CD4-positive, alpha-beta T cell treated with Interleukin-10 for 1 hour (primary cell): ENCODE results near the gene STEAP4.
"Not testable (repeated sequence)": the region's sequence is repeated elsewhere in the genome, so short reads cannot be mapped to it uniquely, and the experiment has no call there.

ENCODE experiments used
- DNase-seq: peaks from one replicate; pipeline ENCODE4 v3.0.0-alpha.2; 2020

Gene STEAP4

GRCh38 chr7:88267421-88267820, 39.3 kb downstream of the STEAP4 start:
- DNase-seq = no peak

DNA sequence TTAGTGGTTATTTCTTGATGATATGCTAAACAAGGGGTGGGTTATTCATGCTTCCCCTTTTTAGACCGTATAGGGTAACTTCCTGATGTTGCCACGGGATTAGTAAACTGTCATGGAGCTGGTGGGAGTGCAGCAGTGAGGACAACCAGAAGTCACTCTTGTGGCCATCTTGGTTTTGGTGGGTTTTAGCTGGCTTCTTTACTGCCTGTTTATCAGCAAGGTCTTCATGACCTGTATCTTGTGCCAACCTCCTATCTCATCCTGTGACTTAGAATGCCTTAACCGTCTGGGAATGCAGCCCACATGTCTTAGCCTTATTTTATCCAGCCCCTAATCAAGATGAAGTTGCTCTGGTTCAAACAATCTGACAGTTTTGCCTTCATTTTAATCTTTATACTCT, 41.7 kb downstream of the STEAP4 start:
- DNase-seq = not testable (repeated sequence)

DNA sequence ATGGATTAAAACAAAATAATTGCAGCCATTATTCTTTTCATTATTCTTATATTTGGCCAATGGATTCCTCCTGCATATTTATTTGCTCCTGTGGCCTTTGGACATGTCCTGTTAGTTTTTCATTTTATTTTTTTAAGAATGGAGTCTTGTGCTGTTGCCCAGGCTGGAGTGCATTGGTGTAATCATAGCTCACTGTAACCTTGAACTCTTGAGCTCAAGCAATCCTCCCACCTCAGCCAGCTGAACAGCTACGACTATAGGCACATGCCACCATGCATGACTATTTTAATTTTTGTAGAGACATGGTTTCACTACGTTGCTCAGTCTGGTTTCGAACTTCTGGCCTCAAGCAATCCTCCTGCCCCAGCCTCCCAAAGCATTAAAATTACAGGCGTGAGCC, 44.1 kb downstream of the STEAP4 start:
- DNase-seq = no peak

- DNase-seq = no peak
Measured at GRCh38 chr7:88260719-88261118, 46.0 kb downstream of the STEAP4 start.

DNA sequence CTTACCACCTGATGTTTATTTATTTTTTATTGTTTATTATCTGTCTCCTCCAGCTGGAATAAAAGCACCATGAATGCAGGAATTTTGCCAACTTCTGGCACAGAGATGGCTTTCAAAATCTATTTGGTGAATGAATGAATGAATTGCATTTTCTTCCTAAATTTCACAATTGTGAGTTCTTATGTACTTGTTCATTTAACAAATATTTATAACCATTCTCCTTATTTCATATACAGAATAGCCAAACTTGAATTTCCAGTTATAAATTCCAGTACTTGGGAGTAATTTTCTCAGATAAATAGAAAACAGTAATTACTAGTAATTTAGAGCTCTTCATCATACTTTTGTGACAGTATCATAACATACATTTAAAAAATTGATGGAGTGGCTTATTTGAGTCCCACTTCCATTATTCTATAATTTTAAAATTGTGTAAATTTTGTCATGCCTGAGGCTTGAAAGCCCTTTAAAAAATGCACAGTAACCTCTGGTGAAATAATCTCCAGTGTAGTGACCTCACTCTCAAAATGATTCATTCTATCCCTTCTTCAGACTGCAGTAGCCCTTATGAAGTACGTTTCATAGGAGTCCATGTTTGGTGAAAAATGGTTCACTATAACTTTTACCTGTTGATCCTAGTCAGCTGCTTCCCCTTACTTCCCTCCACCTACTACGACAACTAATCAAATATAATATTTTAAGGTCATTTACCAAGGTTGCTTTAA, 46.9 kb downstream of the STEAP4 start:
- no peak for DNase-seq

DNA sequence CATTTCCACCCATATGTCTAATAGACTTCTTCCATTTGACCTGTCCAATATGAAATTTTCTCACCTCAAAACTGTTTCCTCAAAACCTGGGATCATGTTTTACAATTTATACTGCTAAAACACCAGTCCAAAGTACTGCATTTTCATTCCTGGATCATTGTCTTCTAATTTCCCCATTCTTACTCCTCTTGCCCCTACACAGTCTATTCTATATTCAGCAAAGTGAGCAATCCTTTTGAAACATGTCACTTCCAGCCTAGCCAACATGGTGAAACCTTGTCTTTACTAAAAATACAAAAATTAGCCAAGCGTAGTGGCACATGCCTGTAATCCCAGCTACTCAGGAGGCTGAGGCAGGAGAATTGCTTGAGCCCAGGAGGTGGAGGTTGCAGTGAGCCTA, 48.4 kb downstream of the STEAP4 start:
- not testable (repeated sequence) for DNase-seq

- no peak for DNase-seq
Measured at GRCh38 chr7:88256906-88257305, 49.8 kb downstream of the STEAP4 start.

GRCh38 chr7:88254721-88255424, 51.8 kb downstream of the STEAP4 start:
- no peak for DNase-seq

- DNase-seq = no peak
Measured at GRCh38 chr7:88253640-88254039, 53.1 kb downstream of the STEAP4 start.

DNA sequence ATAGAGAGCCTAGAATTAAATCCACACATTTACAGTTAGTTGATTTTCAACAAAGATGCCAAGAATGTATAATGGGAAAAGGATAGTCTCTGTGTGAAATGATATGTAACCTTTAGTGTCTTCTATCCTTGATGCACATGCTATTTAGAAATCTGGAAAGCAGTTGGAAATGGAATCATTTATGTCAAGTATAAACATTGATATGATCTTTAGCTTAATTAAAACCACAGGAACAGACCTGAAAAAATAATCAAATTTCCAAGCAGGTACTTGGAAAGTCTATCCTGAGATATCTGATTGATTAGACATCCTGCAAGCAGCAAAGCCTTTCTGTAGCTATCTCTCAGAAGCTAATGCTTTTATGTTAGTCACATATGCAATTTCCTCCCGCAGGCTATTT, 62.4 kb downstream of the STEAP4 start:
- DNase-seq = no peak

- peak; percentile 12 for DNase-seq
Measured at GRCh38 chr7:88243345-88243909, 63.3 kb downstream of the STEAP4 start.

GRCh38 chr7:88239852-88240251, 66.8 kb downstream of the STEAP4 start:
- DNase-seq = no peak

DNA sequence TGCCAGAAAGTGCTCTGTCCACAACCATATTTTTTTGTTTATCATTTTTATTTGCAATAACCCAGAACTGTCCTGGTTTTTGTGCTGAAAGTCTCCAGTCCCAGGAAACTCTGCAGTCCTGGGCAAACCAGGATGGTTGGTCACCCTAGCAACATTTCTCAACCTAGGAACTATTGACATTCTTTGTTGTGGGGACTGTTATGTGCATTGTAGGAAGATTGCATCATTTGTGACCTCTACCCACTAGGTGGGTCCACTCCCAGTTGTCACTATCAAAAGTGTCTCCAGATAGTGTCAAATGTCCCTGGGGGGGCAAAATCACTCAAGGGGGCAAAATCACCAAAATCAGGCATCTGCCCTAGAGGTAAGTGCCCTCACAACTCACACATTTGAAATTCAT, 72.9 kb downstream of the STEAP4 start:
- no peak for DNase-seq

GRCh38 chr7:88230646-88231045, 76.0 kb downstream of the STEAP4 start:
- DNase-seq = no peak

DNA sequence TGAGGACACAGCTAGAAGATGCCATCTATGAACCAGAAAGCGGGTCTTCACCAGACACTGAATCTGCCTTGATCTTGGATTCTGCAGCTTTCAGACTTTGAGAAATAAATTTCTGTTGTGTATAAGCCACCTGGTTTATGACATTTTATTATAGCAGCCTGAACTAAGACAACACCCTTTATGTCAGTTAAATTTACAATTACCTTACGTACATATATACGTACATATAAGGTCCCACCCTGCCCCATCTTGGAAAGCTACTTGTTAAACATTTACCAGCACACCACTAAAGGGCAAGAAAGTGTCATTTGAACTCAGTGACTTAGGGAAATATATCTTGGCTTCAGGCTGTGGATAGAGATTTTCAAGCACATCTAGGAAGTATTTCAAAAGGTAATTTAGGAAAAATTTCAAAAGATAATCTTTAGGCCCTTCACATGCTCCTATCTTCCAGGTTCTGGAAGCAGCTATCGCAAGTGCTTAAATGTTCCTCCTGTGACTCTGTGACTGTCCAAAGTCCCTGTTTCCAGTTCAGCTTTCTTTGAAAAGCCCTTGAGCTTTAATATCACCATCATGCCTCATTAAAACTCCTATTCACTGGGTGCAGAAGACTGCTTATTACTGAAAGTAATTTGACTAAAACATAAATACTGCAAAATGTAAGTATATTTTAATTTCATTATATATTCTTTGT, 77.2 kb downstream of the STEAP4 start:
- no peak for DNase-seq

GRCh38 chr7:88226886-88227516, 79.7 kb downstream of the STEAP4 start:
- DNase-seq = no peak

GRCh38 chr7:88226201-88226600, 80.5 kb downstream of the STEAP4 start:
- no peak for DNase-seq

DNA sequence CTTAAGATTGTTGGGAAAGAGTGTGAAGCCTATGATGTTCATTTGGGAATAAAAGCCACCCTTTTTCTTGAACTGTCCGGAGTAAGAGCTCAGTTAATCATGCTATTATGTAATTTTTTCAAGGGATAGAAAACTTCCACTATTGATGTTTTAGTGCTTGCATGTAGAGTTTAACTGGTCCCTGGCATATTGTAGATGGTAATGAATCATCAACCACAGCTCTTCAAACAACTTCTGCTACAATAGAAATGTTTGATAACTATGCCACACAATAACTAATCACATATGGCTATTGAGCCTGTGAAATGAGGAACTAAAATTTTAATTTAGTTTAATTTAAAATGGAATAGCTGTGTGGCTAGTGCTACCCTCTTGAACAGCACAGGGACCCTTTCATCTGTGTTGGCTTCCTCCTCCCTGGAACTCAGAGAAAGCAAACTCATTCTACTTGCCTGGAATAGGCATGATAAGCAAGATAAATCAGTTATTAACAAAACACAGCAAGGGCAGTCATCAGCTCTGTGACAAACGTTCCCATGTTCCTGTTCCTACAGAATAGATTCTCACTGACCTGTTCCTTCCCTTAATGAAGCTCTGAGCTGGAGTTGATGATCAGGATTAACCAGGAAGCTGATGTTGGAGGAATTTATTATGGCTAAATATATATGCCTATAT, 82.0 kb downstream of the STEAP4 start:
- DNase-seq = no peak

DNA sequence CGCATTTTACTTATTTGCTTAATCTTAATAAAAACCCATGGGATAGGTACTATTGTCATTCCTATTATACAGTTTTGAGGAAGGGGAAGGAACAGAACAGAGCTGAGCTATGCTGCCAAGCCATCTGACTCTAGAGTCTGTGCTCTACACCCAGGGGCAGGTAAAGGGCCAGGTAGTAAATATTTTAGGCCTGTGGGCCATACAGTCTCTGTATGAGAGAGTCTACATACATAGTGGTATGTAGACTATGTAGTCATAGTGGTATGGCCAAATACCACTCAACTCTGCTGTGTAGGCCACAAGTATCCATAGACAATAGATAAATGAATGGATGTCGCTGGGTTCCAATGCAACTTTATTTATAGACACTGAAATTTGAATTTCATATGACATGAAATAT, 83.4 kb downstream of the STEAP4 start:
- DNase-seq = no peak
